ENCODE measurements around the gene LRRC8B. TPM values are rescaled to one million over a fixed set of nuclear protein-coding genes. Genes with fewer than 3 reads are reported as not detected.
"Not testable (repeated sequence)": the region's sequence is repeated elsewhere in the genome, so short reads cannot be mapped to it uniquely, and the experiment has no call there.

LRRC8B gene
- total and polyA plus RNA-seq, 3 donors from 2014 or later: 20.5 to 42.1 (median 29.7) TPM

DNA sequence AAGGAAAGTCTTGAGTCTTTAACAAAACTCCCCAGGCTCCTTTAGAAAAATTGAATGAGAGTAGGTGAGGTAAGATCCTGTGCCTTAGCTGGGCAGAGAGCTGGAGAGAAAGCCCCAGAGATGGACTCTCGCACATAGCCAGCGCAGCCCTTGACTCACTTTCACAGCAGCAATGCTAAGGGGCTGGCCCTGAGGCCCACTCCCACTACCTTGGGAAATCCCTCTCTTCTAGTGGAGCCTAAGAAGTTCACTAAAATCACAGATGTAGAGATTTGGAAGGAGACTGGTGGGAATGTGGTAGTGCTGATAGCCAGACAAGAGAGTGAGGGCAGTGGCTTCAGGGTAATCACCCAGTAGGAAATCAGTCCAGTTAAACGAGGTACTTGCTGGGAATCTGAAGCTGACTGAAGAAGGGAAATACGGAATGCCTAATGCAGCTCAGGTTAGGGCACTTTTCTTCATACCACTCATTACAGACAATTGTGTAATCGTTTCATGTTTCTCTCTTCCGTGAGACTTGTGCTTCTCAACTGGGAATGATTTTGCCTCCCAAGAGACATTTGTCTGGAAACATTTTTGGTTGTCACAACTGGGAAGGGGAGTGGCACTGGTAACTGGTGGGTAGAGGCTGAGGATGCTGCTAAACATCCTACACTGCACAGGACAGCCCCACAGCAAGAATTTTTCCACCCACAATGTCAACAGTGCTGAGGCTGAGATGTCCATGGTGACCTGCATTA lies 65.9 kb downstream of the LRRC8B start:
- Histone ChIP-seq H3K4me1 (no peaks in the 10 kb centered on the region), H3K4me3 (no peak overlapping the region), H3K27ac (no peak overlapping the region), H3K27me3 (no peaks in the 10 kb centered on the region), H3K9me3 (no peaks in the 10 kb centered on the region), H3K36me3 (ENCODE audit: low read depth, missing control alignments) (no peaks in the 10 kb centered on the region)
- 75 to 86% methylated on average over 6 of the region's 6 CpGs for WGBS, 2 donors
- TF ChIP-seq, protein P1, sequence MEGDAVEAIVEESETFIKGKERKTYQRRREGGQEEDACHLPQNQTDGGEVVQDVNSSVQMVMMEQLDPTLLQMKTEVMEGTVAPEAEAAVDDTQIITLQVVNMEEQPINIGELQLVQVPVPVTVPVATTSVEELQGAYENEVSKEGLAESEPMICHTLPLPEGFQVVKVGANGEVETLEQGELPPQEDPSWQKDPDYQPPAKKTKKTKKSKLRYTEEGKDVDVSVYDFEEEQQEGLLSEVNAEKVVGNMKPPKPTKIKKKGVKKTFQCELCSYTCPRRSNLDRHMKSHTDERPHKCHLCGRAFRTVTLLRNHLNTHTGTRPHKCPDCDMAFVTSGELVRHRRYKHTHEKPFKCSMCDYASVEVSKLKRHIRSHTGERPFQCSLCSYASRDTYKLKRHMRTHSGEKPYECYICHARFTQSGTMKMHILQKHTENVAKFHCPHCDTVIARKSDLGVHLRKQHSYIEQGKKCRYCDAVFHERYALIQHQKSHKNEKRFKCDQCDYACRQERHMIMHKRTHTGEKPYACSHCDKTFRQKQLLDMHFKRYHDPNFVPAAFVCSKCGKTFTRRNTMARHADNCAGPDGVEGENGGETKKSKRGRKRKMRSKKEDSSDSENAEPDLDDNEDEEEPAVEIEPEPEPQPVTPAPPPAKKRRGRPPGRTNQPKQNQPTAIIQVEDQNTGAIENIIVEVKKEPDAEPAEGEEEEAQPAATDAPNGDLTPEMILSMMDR (IDR thresholded peaks at IDR 0.05): no peak
- TF ChIP-seq POLR2A (IDR thresholded peaks at IDR 0.05): no peak
- intact Hi-C loops (cut with DNase I; ENCODE audit: low total_unique reads): no loop called here
- DNase-seq: no peak

DNA sequence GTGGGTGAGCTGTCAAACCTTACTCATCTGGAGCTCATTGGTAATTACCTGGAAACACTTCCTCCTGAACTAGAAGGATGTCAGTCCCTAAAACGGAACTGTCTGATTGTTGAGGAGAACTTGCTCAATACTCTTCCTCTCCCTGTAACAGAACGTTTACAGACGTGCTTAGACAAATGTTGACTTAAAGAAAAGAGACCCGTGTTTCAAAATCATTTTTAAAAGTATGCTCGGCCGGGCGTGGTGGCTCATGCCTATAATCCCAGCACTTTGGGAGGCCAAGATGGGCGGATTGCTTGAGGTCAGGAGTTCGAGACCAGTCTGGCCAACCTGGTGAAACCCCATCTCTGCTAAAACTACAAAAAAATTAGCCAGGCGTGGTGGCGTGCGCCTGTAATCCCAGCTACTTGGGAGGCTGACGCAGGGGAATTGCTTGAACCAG lies 68.3 kb downstream of the LRRC8B start:
- H3K36me3 ChIP-seq (ENCODE audit: low read depth, missing control alignments); H3K27ac ChIP-seq; intact Hi-C loops (cut with DNase I; ENCODE audit: low total_unique reads); H3K27me3 ChIP-seq; H3K4me3 ChIP-seq; H3K9me3 ChIP-seq; H3K4me1 ChIP-seq; DNase-seq: not testable (repeated sequence)
- WGBS, 2 donors: 91% methylated on average over 13 of the region's 13 CpGs

DNA sequence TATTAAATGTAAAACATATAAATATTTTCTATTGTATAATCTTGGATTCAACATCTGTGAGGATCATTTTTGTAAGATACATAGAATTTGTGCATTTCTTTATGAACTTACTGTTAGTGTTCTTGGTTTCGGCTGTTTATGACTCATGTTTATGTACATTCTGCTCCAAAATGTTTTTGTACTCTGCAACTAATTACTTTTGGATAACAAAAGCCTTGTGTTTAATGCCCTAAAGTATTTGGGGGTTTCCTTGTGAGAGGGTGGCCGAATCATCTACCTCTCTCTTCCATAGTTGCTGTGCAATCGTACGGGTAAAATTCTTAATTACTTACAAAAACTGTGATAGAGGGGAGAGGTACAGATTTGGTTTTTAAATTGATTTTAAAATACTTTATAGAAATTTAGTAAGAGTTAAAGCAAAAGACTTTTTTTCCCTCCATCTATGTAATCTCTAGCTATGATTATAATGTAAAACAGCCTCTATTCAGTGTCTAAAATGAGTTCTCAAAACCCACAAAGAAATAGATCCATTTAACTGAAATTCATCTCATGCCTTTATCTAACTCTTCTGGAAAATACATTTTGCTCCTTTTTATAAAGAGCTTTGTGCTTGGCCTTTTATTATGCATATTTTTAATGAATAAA lies 69.6 kb downstream of the LRRC8B start:
- H3K27ac ChIP-seq: no peak overlapping the region
- H3K27me3 ChIP-seq: no peaks in the 10 kb centered on the region
- no peak overlapping the region for H3K4me3 ChIP-seq
- no peak for DNase-seq
- no peaks in the 10 kb centered on the region for H3K36me3 ChIP-seq (ENCODE audit: low read depth, missing control alignments)
- H3K4me1 ChIP-seq: no peaks in the 10 kb centered on the region
- WGBS, 2 donors: 90 to 93% methylated on average over 4 of the region's 4 CpGs
- no peaks in the 10 kb centered on the region for H3K9me3 ChIP-seq
- intact Hi-C loops (cut with DNase I; ENCODE audit: low total_unique reads): no loop called here
- TF ChIP-seq POLR2A (IDR thresholded peaks at IDR 0.05): no peak
- TF ChIP-seq, protein P1 (IDR thresholded peaks at IDR 0.05): no peak

DNA sequence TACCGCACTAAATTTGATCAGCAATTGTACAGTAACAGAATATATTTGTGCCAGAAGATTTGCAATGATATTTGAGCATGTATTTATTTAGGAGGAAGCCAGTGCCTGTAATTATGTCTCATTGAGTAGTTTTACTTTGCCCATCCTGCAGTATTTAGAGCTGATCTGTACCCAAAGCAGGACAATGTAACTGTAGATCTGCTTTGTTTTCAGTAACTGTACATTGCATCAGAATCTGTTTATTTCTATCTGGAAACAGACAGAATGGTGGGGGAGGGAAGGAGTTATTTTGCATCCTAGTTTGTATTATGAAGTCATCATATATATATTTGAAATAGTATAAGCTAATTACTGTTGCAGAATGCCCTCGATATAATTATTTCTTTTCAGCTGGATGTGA lies 72.1 kb downstream of the LRRC8B start:
- 90 to 96% methylated on average over 2 of the region's 2 CpGs for WGBS, 2 donors
- H3K27me3 ChIP-seq: no peaks in the 10 kb centered on the region
- no peak overlapping the region for H3K4me3 ChIP-seq
- no peak for DNase-seq
- no peaks in the 10 kb centered on the region for H3K4me1 ChIP-seq
- no peaks in the 10 kb centered on the region for H3K9me3 ChIP-seq
- no peak overlapping the region for H3K27ac ChIP-seq
- intact Hi-C loops (cut with DNase I; ENCODE audit: low total_unique reads): no loop called here
- TF ChIP-seq, protein P1 (IDR thresholded peaks at IDR 0.05): no peak
- no peak for TF ChIP-seq POLR2A (IDR thresholded peaks at IDR 0.05)
- no peaks in the 10 kb centered on the region for H3K36me3 ChIP-seq (ENCODE audit: low read depth, missing control alignments)

DNA sequence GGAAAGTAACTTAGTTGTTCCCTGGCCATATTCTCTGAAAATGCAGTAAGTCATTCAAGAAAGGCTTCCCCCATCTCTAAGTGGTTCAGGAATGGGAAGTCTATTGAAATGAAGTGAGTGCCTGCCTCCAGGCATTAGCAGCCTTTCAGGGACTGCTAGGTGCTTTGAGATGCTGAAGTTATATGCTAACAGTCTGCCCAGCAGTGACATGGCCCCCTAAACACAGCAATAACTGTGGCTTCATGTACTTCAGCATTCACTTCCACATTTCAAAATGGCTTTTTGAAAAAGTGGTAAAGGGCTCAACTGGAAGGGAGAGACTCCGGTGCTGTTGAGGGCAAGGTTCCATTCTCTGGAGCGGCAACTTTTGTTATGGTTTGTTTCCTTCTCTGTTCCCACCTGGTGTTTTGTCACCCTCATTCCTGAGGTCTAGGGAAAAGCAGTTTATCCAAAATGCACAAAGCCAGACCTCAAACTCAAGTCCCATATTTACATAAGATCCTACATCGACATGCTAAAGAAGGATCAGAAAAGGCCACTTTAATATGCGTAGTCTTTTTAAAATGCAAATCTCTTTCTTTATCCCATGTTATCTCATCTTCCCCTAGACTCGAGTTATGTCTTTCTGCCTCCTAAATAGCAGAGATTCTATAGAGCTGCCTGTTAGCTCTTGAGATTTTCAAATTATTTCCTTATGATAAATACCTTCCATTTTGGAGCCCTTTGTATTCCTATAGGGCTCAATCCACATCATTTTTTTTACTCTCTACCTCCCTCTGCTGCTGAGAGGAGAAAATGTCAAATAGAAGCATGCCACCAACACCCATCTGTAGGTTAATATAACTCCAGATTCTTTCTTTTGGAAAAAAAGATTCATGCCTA lies 74.1 kb downstream of the LRRC8B start:
- intact Hi-C loops (cut with DNase I; ENCODE audit: low total_unique reads): no loop called here
- H3K27ac ChIP-seq: no peak overlapping the region
- DNase-seq: no peak
- H3K27me3 ChIP-seq: no peaks in the 10 kb centered on the region
- TF ChIP-seq, protein P1 (IDR thresholded peaks at IDR 0.05): peak; percentile 29 to 67 (median 55)
- TF ChIP-seq POLR2A (IDR thresholded peaks at IDR 0.05): no peak
- WGBS, 2 donors: 73 to 76% methylated on average over 5 of the region's 5 CpGs
- H3K4me1 ChIP-seq: peaks cover 17% of the 10 kb centered on the region
- H3K4me3 ChIP-seq: no peak overlapping the region
- H3K36me3 ChIP-seq (ENCODE audit: low read depth, missing control alignments): no peaks in the 10 kb centered on the region
- no peaks in the 10 kb centered on the region for H3K9me3 ChIP-seq

Data from testis (tissue), 3 donors.